Measurements from ENCODE around the gene SLMAP. TPM values are rescaled to one million over a fixed set of nuclear protein-coding genes. Genes with fewer than 3 reads are reported as not detected.

The SLMAP gene
- total RNA-seq, 4 donors from 2014 or later = 49.5 to 56.0 (median 51.0) TPM

GRCh38 chr3:57838627-57839026 is 82.5 kb downstream of the SLMAP start:
- intact Hi-C loops (cut with DNase I; ENCODE audit: low total_unique reads) = no loop called here
- H3K4me3 ChIP-seq (ENCODE audit: low read depth, poor library complexity, severe bottlenecking) = no peak overlapping the region
- 95 to 96% methylated on average over 3 of the region's 3 CpGs for WGBS, 2 donors
- no peak for DNase-seq (ENCODE audit: low spot score in 2 of 2)
- TF ChIP-seq CTCF (IDR thresholded peaks at IDR 0.05) = no peak
- TF ChIP-seq POLR2A (IDR thresholded peaks at IDR 0.05) = no peak

GRCh38 chr3:57840473-57840872 is 84.4 kb downstream of the SLMAP start:
- no peak for TF ChIP-seq POLR2A (IDR thresholded peaks at IDR 0.05)
- TF ChIP-seq CTCF (IDR thresholded peaks at IDR 0.05) = no peak
- DNase-seq (ENCODE audit: low spot score in 2 of 2) = no peak
- 93 to 100% methylated on average over 1 of the region's 1 CpG for WGBS, 2 donors
- no peak overlapping the region for H3K4me3 ChIP-seq (ENCODE audit: low read depth, poor library complexity, severe bottlenecking)
- intact Hi-C loops (cut with DNase I; ENCODE audit: low total_unique reads) = loop anchor here (10.0 kb wide), 1 partner anchor 436 kb away; no protein-coding TSS in a partner anchor

GRCh38 chr3:57841818-57842217 is 85.7 kb downstream of the SLMAP start:
- no peak overlapping the region for H3K4me3 ChIP-seq (ENCODE audit: low read depth, poor library complexity, severe bottlenecking)
- WGBS, 2 donors = 76 to 84% methylated on average over 2 of the region's 2 CpGs
- TF ChIP-seq POLR2A (IDR thresholded peaks at IDR 0.05) = no peak
- TF ChIP-seq CTCF (IDR thresholded peaks at IDR 0.05) = no peak

GRCh38 chr3:57848177-57848738 is 92.1 kb downstream of the SLMAP start:
- no peak overlapping the region for H3K4me3 ChIP-seq (ENCODE audit: low read depth, poor library complexity, severe bottlenecking)
- WGBS, 2 donors = 84 to 86% methylated on average over 3 of the region's 3 CpGs
- no peak for TF ChIP-seq CTCF (IDR thresholded peaks at IDR 0.05)
- TF ChIP-seq POLR2A (IDR thresholded peaks at IDR 0.05) = no peak
- intact Hi-C loops (cut with DNase I; ENCODE audit: low total_unique reads) = loop anchor here (10.0 kb wide), 1 partner anchor 443 kb away; no protein-coding TSS in a partner anchor
- no peak for DNase-seq (ENCODE audit: low spot score in 2 of 2)

More at GRCh38 chr3:57841818-57842217, 85.7 kb downstream of the SLMAP start:
- intact Hi-C loops (cut with DNase I; ENCODE audit: low total_unique reads) = loop anchor here (10.0 kb wide), 1 partner anchor 437 kb away; no protein-coding TSS in a partner anchor
- no peak for DNase-seq (ENCODE audit: low spot score in 2 of 2)

GRCh38 chr3:57851304-57851703 is 95.2 kb downstream of the SLMAP start:
- intact Hi-C loops (cut with DNase I; ENCODE audit: low total_unique reads) = no loop called here
- TF ChIP-seq POLR2A (IDR thresholded peaks at IDR 0.05) (no peak), CTCF (IDR thresholded peaks at IDR 0.05) (no peak)
- WGBS, 2 donors = 89 to 94% methylated on average over 6 of the region's 6 CpGs
- DNase-seq (ENCODE audit: low spot score in 2 of 2) = no peak
- no peak overlapping the region for H3K4me3 ChIP-seq (ENCODE audit: low read depth, poor library complexity, severe bottlenecking)

GRCh38 chr3:57852896-57853295 is 96.8 kb downstream of the SLMAP start:
- no peak for TF ChIP-seq POLR2A (IDR thresholded peaks at IDR 0.05)
- no peak for TF ChIP-seq CTCF (IDR thresholded peaks at IDR 0.05)
- WGBS, 2 donors = 91 to 97% methylated on average over 1 of the region's 1 CpG
- intact Hi-C loops (cut with DNase I; ENCODE audit: low total_unique reads) = no loop called here
- no peak overlapping the region for H3K4me3 ChIP-seq (ENCODE audit: low read depth, poor library complexity, severe bottlenecking)
- DNase-seq (ENCODE audit: low spot score in 2 of 2) = no peak

All from lower leg skin (tissue), 4 donors.